Measurements from ENCODE around the gene CYP2B6.
"Not testable (repeated sequence)": the region's sequence is repeated elsewhere in the genome, so short reads cannot be mapped to it uniquely, and the experiment has no call there.

The CYP2B6 gene

GRCh38 chr19:40990972-40991381, at the start of gene CYP2B6:
Gene CYP2B6 (plus strand): TSS chr19:40991282. CDS start chr19:40991306, 24 bp downstream.
- no peak for DNase-seq (ENCODE audit: low spot score)

GRCh38 chr19:40941481-40942219, 49.4 kb upstream of the CYP2B6 start:
- no peak for DNase-seq (ENCODE audit: low spot score)

- no peak for DNase-seq (ENCODE audit: low spot score)
Measured at GRCh38 chr19:40945645-40946044, 45.4 kb upstream of the CYP2B6 start.

- DNase-seq (ENCODE audit: low spot score): no peak
Measured at GRCh38 chr19:40947114-40947513, 44.0 kb upstream of the CYP2B6 start.

- no peak for DNase-seq (ENCODE audit: low spot score)
Measured at GRCh38 chr19:40947573-40947972, 43.5 kb upstream of the CYP2B6 start.

GRCh38 chr19:40948580-40949299, 42.3 kb upstream of the CYP2B6 start:
- no peak for DNase-seq (ENCODE audit: low spot score)

GRCh38 chr19:40954573-40954972, 36.5 kb upstream of the CYP2B6 start:
- no peak for DNase-seq (ENCODE audit: low spot score)

GRCh38 chr19:40959338-40959737, 31.7 kb upstream of the CYP2B6 start:
- DNase-seq (ENCODE audit: low spot score): no peak

GRCh38 chr19:40960062-40960685, 30.9 kb upstream of the CYP2B6 start:
- no peak for DNase-seq (ENCODE audit: low spot score)

- DNase-seq (ENCODE audit: low spot score): no peak
Measured at GRCh38 chr19:40960780-40961179, 30.3 kb upstream of the CYP2B6 start.

- no peak for DNase-seq (ENCODE audit: low spot score)
Measured at GRCh38 chr19:40962460-40962961, 28.6 kb upstream of the CYP2B6 start.

GRCh38 chr19:40964361-40964760, 26.7 kb upstream of the CYP2B6 start:
- DNase-seq (ENCODE audit: low spot score): not testable (repeated sequence)

GRCh38 chr19:40965351-40965750, 25.7 kb upstream of the CYP2B6 start:
- not testable (repeated sequence) for DNase-seq (ENCODE audit: low spot score)

- not testable (repeated sequence) for DNase-seq (ENCODE audit: low spot score)
Measured at GRCh38 chr19:40966591-40966990, 24.5 kb upstream of the CYP2B6 start.

- not testable (repeated sequence) for DNase-seq (ENCODE audit: low spot score)
Measured at GRCh38 chr19:40968065-40968464, 23.0 kb upstream of the CYP2B6 start.

GRCh38 chr19:40969721-40970120, 21.4 kb upstream of the CYP2B6 start:
- not testable (repeated sequence) for DNase-seq (ENCODE audit: low spot score)

GRCh38 chr19:40970396-40971345, 20.4 kb upstream of the CYP2B6 start:
- not testable (repeated sequence) for DNase-seq (ENCODE audit: low spot score)

GRCh38 chr19:40974633-40975037, 16.4 kb upstream of the CYP2B6 start:
- DNase-seq (ENCODE audit: low spot score): peak; percentile 83

- DNase-seq (ENCODE audit: low spot score): no peak
Measured at GRCh38 chr19:40976134-40976533, 14.9 kb upstream of the CYP2B6 start.

- no peak for DNase-seq (ENCODE audit: low spot score)
Measured at GRCh38 chr19:40976724-40977123, 14.4 kb upstream of the CYP2B6 start.

- not testable (repeated sequence) for DNase-seq (ENCODE audit: low spot score)
Measured at GRCh38 chr19:40979759-40980158, 11.3 kb upstream of the CYP2B6 start.

Measured in Ammon's horn (tissue), 1 donor.